Measurements from ENCODE around the gene SYT12. TPM values are rescaled to one million over a fixed set of nuclear protein-coding genes. Genes with fewer than 3 reads are reported as not detected.

SYT12 gene
- total RNA-seq, 1 experiment from 2014 or later: 4.3 TPM

- H3K27me3 ChIP-seq (ENCODE audit: insufficient read depth, low read length): no peaks in the 10 kb centered on the region
- ATAC-seq (no peak), DNase-seq (ENCODE audit: low read depth, low spot score) (no peak)
- no peak overlapping the region for H3K27ac ChIP-seq (ENCODE audit: low read depth, low read length)
- H3K9me3 ChIP-seq (ENCODE audit: control insufficient read depth in 1 of 2, insufficient read depth in 1 of 2, low read depth in 1 of 2, low read length in 2 of 2): no peaks in the 10 kb centered on the region
- H3K4me3 ChIP-seq (replicated peaks in 1 of 2; ENCODE audit: low read depth in 1 of 2, low read length in 2 of 2): no peak overlapping the region
- RAD21 ChIA-PET (ENCODE audit: low non-redundant PET in 1 of 2, low total read pairs in 2 of 2, uncharacterized antibody in 2 of 2, unreplicated experiment in 2 of 2): no interaction called here
- TSS peak; percentile 54 for BruUV-seq (replicated peaks)
- no peaks in the 10 kb centered on the region for H4K20me1 ChIP-seq (ENCODE audit: insufficient read depth)
- H2AFZ ChIP-seq (ENCODE audit: low read depth, low read length, poor library complexity, severe bottlenecking): no peak overlapping the region
- POLR2A ChIA-PET: no interaction called here
- H3K4me2 ChIP-seq (ENCODE audit: low read length): peak overlapping the region; percentile 22; the same call in 1 of the 2 replicates
- H3K9ac ChIP-seq (ENCODE audit: low read length): no peak overlapping the region
- TF ChIP-seq ZNF274 (IDR thresholded peaks at IDR 0.05; ENCODE audit: low read depth, low read length) (no peak), EZH2 (IDR thresholded peaks at IDR 0.05) (no peak), FOSL1 (IDR thresholded peaks at IDR 0.05; ENCODE audit: low read depth) (no peak), ZBTB33 (IDR thresholded peaks at IDR 0.05; ENCODE audit: extremely low read depth, insufficient replicate concordance, low read length) (no peak), SIN3A (IDR thresholded peaks at IDR 0.05; ENCODE audit: low read depth) (no peak), REST (IDR thresholded peaks at IDR 0.05; ENCODE audit: low read depth) (no peak), RAD21 (IDR thresholded peaks at IDR 0.05; ENCODE audit: low read depth) (no peak), SP1 (IDR thresholded peaks at IDR 0.05; ENCODE audit: low read depth) (no peak), ZFX (IDR thresholded peaks at IDR 0.05) (no peak), POLR2A (IDR thresholded peaks at IDR 0.05; ENCODE audit: borderline replicate concordance, extremely low read depth, insufficient read depth, insufficient read length) (no peak), CBX3 (IDR thresholded peaks at IDR 0.05; ENCODE audit: low read depth) (no peak), EGR1 (IDR thresholded peaks at IDR 0.05; ENCODE audit: low read depth) (no peak), JUND (IDR thresholded peaks at IDR 0.05) (no peak), CEBPB (IDR thresholded peaks at IDR 0.05; ENCODE audit: low read depth) (no peak), ATF3 (IDR thresholded peaks at IDR 0.05) (no peak)
- H3K9me2 ChIP-seq (ENCODE audit: insufficient read depth): no peaks in the 10 kb centered on the region
- intact Hi-C loops (cut with micrococcal nuclease): loop anchor here (10.0 kb wide), 1 partner anchor 186 kb away; no protein-coding TSS in a partner anchor
- peaks cover 47 to 85% of the 10 kb centered on the region in 2 experiments for H3K4me1 ChIP-seq (ENCODE audit: control insufficient read depth in 1 of 2, insufficient read depth in 2 of 2, low read length in 2 of 2)
- H3K36me3 ChIP-seq (ENCODE audit: control insufficient read depth in 1 of 2, insufficient read depth in 2 of 2, low read length in 2 of 2): no peaks in the 10 kb centered on the region
- CTCF ChIA-PET: interaction anchor here (1.5 kb wide), 1 partner anchor 10 kb away, joined by 4 read pairs; no protein-coding TSS in a partner anchor
- H3K79me2 ChIP-seq (ENCODE audit: insufficient read depth, low read length): peaks cover 43% of the 10 kb centered on the region
These were observed 35.6 kb downstream of the SYT12 start for GRCh38 chr11:67058506-67058905.
